Smooth muscle cell of bladder (primary cell): Measurements from ENCODE around the gene BIN2. TPM values are rescaled to one million over a fixed set of nuclear protein-coding genes. Genes with fewer than 3 reads are reported as not detected.

ENCODE experiments used
- total RNA-seq: library from RNA; depleted of rRNA; stranded (reverse); fragments of >200 nt; gene quantifications from 2 replicates; pipeline ENCODE4 v1.2.3, GENCODE V29; 2014

Gene BIN2
- total RNA-seq: not detected in 2 replicates

GRCh38 chr12:51323966-51324895 is at the start of gene BIN2:
Gene BIN2 (minus strand): TSS chr12:51324174. CDS start chr12:51324102, 72 bp downstream.

DNA sequence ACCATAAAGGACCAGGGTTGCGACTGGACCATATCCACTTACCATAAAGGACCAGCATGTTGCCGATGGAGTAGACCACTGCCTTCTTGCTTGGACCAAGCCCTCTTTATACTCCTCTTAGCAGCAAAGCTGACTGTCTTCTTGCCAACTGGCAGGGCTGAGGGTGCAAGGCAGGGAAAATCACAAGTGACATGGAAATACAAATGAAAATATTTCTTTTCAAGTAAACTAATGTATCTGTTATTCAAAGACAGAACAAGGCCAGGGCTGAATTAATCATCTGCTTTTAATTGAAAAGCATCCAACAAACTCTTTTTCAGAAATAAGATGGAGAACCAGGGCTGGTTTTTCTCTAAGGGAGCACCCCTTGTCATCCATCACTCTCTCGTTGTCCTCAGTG is 22.6 kb upstream of the BIN2 start, which contains the start of gene CELA1:
CELA1 (minus strand) TSS at position 99 of the 400 bp plus-strand sequence; CDS start at position 58, 41 bp downstream.

DNA sequence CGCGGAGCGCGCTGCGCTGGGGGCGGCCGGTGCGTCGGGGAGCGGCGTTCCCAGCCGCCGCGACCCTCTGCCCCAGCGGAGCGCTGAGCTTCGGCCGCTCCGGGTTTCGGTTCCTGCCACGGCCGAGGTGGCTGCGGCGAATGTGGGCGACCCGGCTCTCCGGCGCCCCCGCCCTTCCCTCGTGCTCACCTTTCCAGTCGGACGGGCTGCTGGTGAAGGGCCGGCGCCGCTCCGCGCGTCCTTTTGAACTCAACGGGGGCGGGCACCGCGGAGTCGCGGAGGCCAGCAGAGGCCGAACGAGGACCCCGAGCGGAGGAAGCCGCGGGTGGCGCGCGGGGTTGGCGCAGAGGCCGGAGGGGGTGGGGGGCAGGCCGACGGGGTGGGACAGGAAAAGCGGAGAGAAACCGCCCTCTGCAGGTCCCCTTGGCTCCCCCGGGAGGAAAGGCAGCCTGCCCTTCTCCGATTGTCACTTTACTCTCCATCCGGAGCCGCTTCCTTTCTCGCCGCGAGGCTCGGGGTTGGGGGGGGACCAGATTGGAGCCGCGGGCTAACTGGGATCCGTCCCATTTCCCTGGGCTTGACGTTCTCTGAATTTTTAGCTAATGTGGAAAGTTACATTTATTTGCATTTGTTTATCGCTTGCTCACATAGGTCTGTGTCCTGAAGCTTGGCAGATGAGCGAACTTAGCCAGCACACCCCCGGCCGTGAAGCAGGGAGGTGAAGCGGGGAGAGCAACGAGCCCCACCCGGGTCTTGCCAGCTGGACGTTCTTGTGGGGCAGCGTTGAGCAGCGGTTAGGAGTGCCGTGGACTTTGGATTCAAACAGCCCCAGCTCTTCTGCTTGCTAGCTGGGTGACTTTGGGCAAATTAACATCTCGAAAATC is 53.7 kb downstream of the BIN2 start, which contains the start of gene SMAGP:
SMAGP (minus strand) TSS at position 349 of the 884 bp plus-strand sequence. CDS start 1,137 bp downstream, outside the sequence.

DNA sequence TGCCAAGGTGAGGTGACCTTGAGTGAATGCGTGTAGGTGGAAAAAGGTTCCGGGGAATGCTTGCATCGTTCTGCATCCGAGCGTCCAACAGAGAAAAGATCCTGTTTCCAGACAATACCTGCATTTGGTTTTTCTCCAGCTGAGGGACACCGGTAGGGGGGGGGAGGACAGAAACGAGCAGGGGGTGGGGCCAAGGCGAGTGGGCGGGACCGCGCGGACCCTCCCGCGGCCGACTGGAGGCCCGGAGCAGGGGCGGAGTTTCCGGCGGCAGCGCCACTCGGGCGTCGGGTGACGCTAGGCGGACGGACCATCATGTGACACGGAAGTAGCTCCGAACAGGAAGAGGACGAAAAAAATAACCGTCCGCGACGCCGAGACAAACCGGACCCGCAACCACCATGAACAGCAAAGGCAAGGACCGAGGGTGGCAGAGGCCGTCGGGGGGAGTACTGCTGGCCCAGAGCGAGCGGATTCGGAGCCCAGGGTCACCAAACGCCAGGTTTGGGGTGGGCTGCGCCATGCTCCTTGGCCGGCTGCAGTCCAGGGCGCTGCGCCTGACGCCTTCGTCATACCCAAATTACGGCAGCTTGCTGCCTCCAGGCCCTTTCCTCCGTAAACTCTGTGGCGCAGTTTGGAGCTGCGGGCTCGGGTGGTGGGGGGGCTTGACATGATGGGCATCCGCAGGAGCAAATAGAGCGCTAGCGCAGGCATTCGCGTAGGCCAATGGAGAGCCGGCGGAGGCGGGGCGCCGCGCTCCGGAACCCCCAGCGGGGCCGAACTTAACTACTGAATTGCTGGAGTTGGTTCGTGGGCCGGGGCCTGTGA is 85.3 kb downstream of the BIN2 start, which contains the start of gene DAZAP2:
DAZAP2 (plus strand) TSS at position 317 of the 825 bp plus-strand sequence; CDS start at position 399, 82 bp downstream.

Other genes with a start within 250 kb of the BIN2 start
- gene CSRNP2, start 240.6 kb downstream of the BIN2 start, total RNA-seq: 9.4 and 15.0 TPM in 2 replicates
- 5.8 and 8.0 TPM in 2 replicates for gene TFCP2, start 151.0 kb downstream of the BIN2 start, total RNA-seq
- gene POU6F1, start 106.1 kb downstream of the BIN2 start, total RNA-seq: 1.1 and 1.8 TPM in 2 replicates
- gene DAZAP2, start 85.3 kb downstream of the BIN2 start, total RNA-seq: 53.8 and 54.2 TPM in 2 replicates
- 2.0 and 2.6 TPM in 2 replicates for gene SMAGP, start 53.8 kb downstream of the BIN2 start, total RNA-seq
- not detected in 2 replicates for gene CELA1, start 22.5 kb upstream of the BIN2 start, total RNA-seq
- gene GALNT6, start 67.2 kb upstream of the BIN2 start, total RNA-seq: 1.4 and 1.5 TPM in 2 replicates
- 0.18 and 0.28 TPM in 2 replicates for gene SLC4A8, start 100.7 kb upstream of the BIN2 start, total RNA-seq